ENCODE data around the gene TMEM30A.

The TMEM30A gene

GRCh38 chr6:75279418-75279817 is 5.2 kb downstream of the TMEM30A start:
- no peak overlapping the region for H3K4me3 ChIP-seq (ENCODE audit: low read length)
- DNase-seq (ENCODE audit: low read depth) = no peak
- no peak for TF ChIP-seq CTCF (conservative IDR thresholded peaks at IDR 0.05; ENCODE audit: low read depth, low read length)

- no peak overlapping the region for H3K4me3 ChIP-seq (ENCODE audit: low read length)
- TF ChIP-seq CTCF (conservative IDR thresholded peaks at IDR 0.05; ENCODE audit: low read depth, low read length) = no peak
- no peak for DNase-seq (ENCODE audit: low read depth)
Observed at GRCh38 chr6:75278474-75279077, 6.0 kb downstream of the TMEM30A start.

- no peak for TF ChIP-seq CTCF (conservative IDR thresholded peaks at IDR 0.05; ENCODE audit: low read depth, low read length)
- no peak overlapping the region for H3K4me3 ChIP-seq (ENCODE audit: low read length)
- DNase-seq (ENCODE audit: low read depth) = no peak
Observed at GRCh38 chr6:75275067-75275466, 9.5 kb downstream of the TMEM30A start.

- no peak for DNase-seq (ENCODE audit: low read depth)
- no peak for TF ChIP-seq CTCF (conservative IDR thresholded peaks at IDR 0.05; ENCODE audit: low read depth, low read length)
- no peak overlapping the region for H3K4me3 ChIP-seq (ENCODE audit: low read length)
Observed at GRCh38 chr6:75273009-75273408, 11.6 kb downstream of the TMEM30A start.

GRCh38 chr6:75272145-75272840 is 12.3 kb downstream of the TMEM30A start:
- no peak for TF ChIP-seq CTCF (conservative IDR thresholded peaks at IDR 0.05; ENCODE audit: low read depth, low read length)
- DNase-seq (ENCODE audit: low read depth) = no peak
- H3K4me3 ChIP-seq (ENCODE audit: low read length) = no peak overlapping the region

- TF ChIP-seq CTCF (conservative IDR thresholded peaks at IDR 0.05; ENCODE audit: low read depth, low read length) = no peak
- no peak overlapping the region for H3K4me3 ChIP-seq (ENCODE audit: low read length)
- no peak for DNase-seq (ENCODE audit: low read depth)
Observed at GRCh38 chr6:75268988-75269354, 15.6 kb downstream of the TMEM30A start.

Data from retinal pigment epithelial cell (primary cell).